ENCODE data around the gene VKORC1L1. TPM values are rescaled to one million over a fixed set of nuclear protein-coding genes. Genes with fewer than 3 reads are reported as not detected.

The VKORC1L1 gene
- total RNA-seq, 1 experiment from 2014 or later: 30.9 TPM

DNA sequence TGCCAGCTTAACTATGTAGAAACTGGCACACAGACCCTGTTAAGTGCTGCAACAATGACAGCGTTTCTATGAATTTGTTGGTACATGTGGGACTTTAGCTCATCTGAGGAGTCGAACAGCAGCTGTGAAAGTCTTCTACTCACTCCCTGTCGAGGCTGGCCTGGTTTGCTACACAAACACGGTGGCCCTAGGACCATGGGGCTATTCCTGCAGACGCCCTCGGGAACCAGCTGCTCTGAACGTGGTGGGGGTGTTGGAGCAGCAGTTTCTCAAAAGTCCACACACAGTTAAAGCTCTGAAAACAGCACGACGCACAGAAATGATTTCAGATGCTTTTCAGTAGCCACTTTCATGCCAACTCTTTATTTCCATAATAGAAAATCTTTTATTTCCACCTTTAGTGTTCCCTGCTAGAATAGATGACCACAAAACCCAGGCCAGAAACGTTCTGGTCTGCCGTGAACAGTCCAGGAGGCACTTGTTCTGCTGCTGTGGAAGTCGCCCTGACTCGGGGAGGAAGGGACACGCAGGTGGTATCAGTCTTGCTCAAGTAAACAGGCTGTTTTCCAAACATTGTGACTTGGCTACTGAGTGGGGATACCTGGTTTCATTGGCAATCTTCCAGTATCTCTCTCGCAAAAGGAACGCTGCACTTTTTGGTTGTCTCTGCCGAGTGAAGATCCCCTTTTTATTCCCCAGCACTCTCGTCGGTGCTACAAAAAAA is 87.6 kb downstream of the VKORC1L1 start:
- POLR2A ChIA-PET: no interaction called here
- no TSS peak for BruUV-seq (replicated peaks)
- Histone ChIP-seq H3K9me3 (ENCODE audit: control insufficient read depth in 1 of 2, insufficient read depth in 1 of 2, low read depth in 1 of 2, low read length in 2 of 2) (no peaks in the 10 kb centered on the region), H3K27ac (ENCODE audit: low read depth, low read length) (no peak overlapping the region), H3K4me3 (replicated peaks in 1 of 2; ENCODE audit: low read depth in 1 of 2, low read length in 2 of 2) (no peak overlapping the region), H3K9ac (ENCODE audit: low read length) (no peak overlapping the region), H3K9me2 (ENCODE audit: insufficient read depth) (no peaks in the 10 kb centered on the region), H3K4me1 (ENCODE audit: control insufficient read depth in 1 of 2, insufficient read depth in 2 of 2, low read length in 2 of 2) (no peaks in the 10 kb centered on the region), H3K4me2 (ENCODE audit: low read length) (no peak overlapping the region), H3K36me3 (ENCODE audit: control insufficient read depth in 1 of 2, insufficient read depth in 2 of 2, low read length in 2 of 2) (peaks cover 28 to 29% of the 10 kb centered on the region in 2 experiments), H3K79me2 (ENCODE audit: insufficient read depth, low read length) (no peaks in the 10 kb centered on the region), H4K20me1 (ENCODE audit: insufficient read depth) (no peaks in the 10 kb centered on the region), H3K27me3 (ENCODE audit: insufficient read depth, low read length) (no peaks in the 10 kb centered on the region), H2AFZ (ENCODE audit: low read depth, low read length, poor library complexity, severe bottlenecking) (no peak overlapping the region)
- ATAC-seq (no peak), DNase-seq (ENCODE audit: low read depth, low spot score) (no peak)
- TF ChIP-seq, protein P1, sequence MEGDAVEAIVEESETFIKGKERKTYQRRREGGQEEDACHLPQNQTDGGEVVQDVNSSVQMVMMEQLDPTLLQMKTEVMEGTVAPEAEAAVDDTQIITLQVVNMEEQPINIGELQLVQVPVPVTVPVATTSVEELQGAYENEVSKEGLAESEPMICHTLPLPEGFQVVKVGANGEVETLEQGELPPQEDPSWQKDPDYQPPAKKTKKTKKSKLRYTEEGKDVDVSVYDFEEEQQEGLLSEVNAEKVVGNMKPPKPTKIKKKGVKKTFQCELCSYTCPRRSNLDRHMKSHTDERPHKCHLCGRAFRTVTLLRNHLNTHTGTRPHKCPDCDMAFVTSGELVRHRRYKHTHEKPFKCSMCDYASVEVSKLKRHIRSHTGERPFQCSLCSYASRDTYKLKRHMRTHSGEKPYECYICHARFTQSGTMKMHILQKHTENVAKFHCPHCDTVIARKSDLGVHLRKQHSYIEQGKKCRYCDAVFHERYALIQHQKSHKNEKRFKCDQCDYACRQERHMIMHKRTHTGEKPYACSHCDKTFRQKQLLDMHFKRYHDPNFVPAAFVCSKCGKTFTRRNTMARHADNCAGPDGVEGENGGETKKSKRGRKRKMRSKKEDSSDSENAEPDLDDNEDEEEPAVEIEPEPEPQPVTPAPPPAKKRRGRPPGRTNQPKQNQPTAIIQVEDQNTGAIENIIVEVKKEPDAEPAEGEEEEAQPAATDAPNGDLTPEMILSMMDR (IDR thresholded peaks at IDR 0.05 in 2 of 3, conservative IDR thresholded peaks at IDR 0.05 in 1 of 3; ENCODE audit: borderline replicate concordance in 1 of 3, insufficient read depth in 1 of 3, low read depth in 2 of 3, low read length in 2 of 3): no peak
- TF ChIP-seq POLR2A (IDR thresholded peaks at IDR 0.05; ENCODE audit: borderline replicate concordance, extremely low read depth, insufficient read depth, insufficient read length): no peak
- TF ChIP-seq EGR1 (IDR thresholded peaks at IDR 0.05; ENCODE audit: low read depth): no peak
- no peak for TF ChIP-seq RAD21 (IDR thresholded peaks at IDR 0.05; ENCODE audit: low read depth)
- no peak for TF ChIP-seq FOSL1 (IDR thresholded peaks at IDR 0.05; ENCODE audit: low read depth)
- TF ChIP-seq, protein P2, sequence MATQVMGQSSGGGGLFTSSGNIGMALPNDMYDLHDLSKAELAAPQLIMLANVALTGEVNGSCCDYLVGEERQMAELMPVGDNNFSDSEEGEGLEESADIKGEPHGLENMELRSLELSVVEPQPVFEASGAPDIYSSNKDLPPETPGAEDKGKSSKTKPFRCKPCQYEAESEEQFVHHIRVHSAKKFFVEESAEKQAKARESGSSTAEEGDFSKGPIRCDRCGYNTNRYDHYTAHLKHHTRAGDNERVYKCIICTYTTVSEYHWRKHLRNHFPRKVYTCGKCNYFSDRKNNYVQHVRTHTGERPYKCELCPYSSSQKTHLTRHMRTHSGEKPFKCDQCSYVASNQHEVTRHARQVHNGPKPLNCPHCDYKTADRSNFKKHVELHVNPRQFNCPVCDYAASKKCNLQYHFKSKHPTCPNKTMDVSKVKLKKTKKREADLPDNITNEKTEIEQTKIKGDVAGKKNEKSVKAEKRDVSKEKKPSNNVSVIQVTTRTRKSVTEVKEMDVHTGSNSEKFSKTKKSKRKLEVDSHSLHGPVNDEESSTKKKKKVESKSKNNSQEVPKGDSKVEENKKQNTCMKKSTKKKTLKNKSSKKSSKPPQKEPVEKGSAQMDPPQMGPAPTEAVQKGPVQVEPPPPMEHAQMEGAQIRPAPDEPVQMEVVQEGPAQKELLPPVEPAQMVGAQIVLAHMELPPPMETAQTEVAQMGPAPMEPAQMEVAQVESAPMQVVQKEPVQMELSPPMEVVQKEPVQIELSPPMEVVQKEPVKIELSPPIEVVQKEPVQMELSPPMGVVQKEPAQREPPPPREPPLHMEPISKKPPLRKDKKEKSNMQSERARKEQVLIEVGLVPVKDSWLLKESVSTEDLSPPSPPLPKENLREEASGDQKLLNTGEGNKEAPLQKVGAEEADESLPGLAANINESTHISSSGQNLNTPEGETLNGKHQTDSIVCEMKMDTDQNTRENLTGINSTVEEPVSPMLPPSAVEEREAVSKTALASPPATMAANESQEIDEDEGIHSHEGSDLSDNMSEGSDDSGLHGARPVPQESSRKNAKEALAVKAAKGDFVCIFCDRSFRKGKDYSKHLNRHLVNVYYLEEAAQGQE (IDR thresholded peaks at IDR 0.05; ENCODE audit: low read depth): no peak
- no peak for TF ChIP-seq ELF1 (IDR thresholded peaks at IDR 0.05; ENCODE audit: borderline replicate concordance, low read depth)
- no peak for TF ChIP-seq ZNF274 (IDR thresholded peaks at IDR 0.05; ENCODE audit: low read depth, low read length)
- TF ChIP-seq ZFX (IDR thresholded peaks at IDR 0.05): no peak
- TF ChIP-seq, protein P3, sequence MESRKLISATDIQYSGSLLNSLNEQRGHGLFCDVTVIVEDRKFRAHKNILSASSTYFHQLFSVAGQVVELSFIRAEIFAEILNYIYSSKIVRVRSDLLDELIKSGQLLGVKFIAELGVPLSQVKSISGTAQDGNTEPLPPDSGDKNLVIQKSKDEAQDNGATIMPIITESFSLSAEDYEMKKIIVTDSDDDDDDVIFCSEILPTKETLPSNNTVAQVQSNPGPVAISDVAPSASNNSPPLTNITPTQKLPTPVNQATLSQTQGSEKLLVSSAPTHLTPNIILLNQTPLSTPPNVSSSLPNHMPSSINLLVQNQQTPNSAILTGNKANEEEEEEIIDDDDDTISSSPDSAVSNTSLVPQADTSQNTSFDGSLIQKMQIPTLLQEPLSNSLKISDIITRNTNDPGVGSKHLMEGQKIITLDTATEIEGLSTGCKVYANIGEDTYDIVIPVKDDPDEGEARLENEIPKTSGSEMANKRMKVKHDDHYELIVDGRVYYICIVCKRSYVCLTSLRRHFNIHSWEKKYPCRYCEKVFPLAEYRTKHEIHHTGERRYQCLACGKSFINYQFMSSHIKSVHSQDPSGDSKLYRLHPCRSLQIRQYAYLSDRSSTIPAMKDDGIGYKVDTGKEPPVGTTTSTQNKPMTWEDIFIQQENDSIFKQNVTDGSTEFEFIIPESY (IDR thresholded peaks at IDR 0.05; ENCODE audit: extremely low read depth, insufficient replicate concordance, low read length): no peak
- no peak for TF ChIP-seq TCF7L2 (IDR thresholded peaks at IDR 0.05; ENCODE audit: borderline replicate concordance, extremely low read depth, insufficient read depth, insufficient read length)
- no peak for TF ChIP-seq YY1 (IDR thresholded peaks at IDR 0.05; ENCODE audit: extremely low read depth, insufficient replicate concordance, low read depth, low read length)
- CTCF ChIA-PET: no interaction called here
- intact Hi-C loops (cut with micrococcal nuclease): no loop called here
- RAD21 ChIA-PET (ENCODE audit: low non-redundant PET in 1 of 2, low total read pairs in 2 of 2, uncharacterized antibody in 2 of 2, unreplicated experiment in 2 of 2): no interaction called here

Measured in HCT116 (cell line).